Keratinocyte (primary cell): Measurements from ENCODE around the gene TGFBRAP1. TPM values are rescaled to one million over a fixed set of nuclear protein-coding genes. Genes with fewer than 3 reads are reported as not detected.
A peak's percentile ranks its signal among the peaks of the same experiment; 100 is the strongest.

Experiments
- DNase-seq: peaks from one replicate; pipeline ENCODE4 v3.0.0-alpha.2; 2011; ENCODE audit warnings: low read depth, missing footprints, low spot score
- FAIRE-seq: peaks from 2 replicates; lab custom pipeline; 2011; peaks lifted over from hg19 to GRCh38; lab: Jason Lieb, UNC
- H2AFZ ChIP-seq: 2 replicates; pipeline ENCODE4 v1.6.0; 2012; ENCODE audit warnings: low read length, control low read depth, inconsistent platforms; ENCODE audit not compliant: control insufficient read depth
- H3K27ac ChIP-seq: 2 replicates; pipeline ENCODE4 v1.5.1; 2011; ENCODE audit warnings: low read length; ENCODE audit not compliant: control insufficient read depth, insufficient read depth
- H3K27me3 ChIP-seq: 3 replicates; pipeline ENCODE4 v1.6.0; 2011; ENCODE audit warnings: low read length; ENCODE audit not compliant: control insufficient read depth, insufficient read depth; ENCODE audit errors: extremely low read depth
- H3K36me3 ChIP-seq, 2 experiments: 2 replicates in 1 of 2; 3 replicates in 1 of 2; pipeline ENCODE4 v1.5.1; 2011; ENCODE audit warnings: low read length in 2 of 2, mild to moderate bottlenecking in 1 of 2; ENCODE audit not compliant: control insufficient read depth in 2 of 2, insufficient read depth in 2 of 2; ENCODE audit errors: extremely low read depth in 1 of 2
- H3K4me1 ChIP-seq: 3 replicates; pipeline ENCODE4 v1.5.1; 2011; ENCODE audit warnings: low read length; ENCODE audit not compliant: control insufficient read depth, insufficient read depth; ENCODE audit errors: extremely low read depth
- H3K4me2 ChIP-seq: 3 replicates; pipeline ENCODE4 v1.6.0; 2011; ENCODE audit warnings: low read depth, low read length; ENCODE audit not compliant: control insufficient read depth, insufficient read depth; ENCODE audit errors: extremely low read depth
- H3K4me3 ChIP-seq, 3 experiments: fragments of 200-600 bp in 1 of 3; sonication (generic) in 1 of 3; 2 replicates in 2 of 3; 3 replicates in 1 of 3; pipeline ENCODE4 v1.5.1; 2011 to 2016; ENCODE audit warnings: low read length in 3 of 3, mild to moderate bottlenecking in 3 of 3, control low read depth in 2 of 3, inconsistent platforms in 1 of 3, low read depth in 1 of 3, mixed read lengths in 1 of 3, mixed run types in 1 of 3, moderate library complexity in 1 of 3; ENCODE audit not compliant: control insufficient read depth in 2 of 3, insufficient read depth in 2 of 3; ENCODE audit errors: extremely low read depth in 1 of 3
- H3K79me2 ChIP-seq: 2 replicates; pipeline ENCODE4 v1.6.0; 2012; ENCODE audit warnings: low read length; ENCODE audit not compliant: control insufficient read depth, insufficient read depth
- H3K9ac ChIP-seq: 3 replicates; pipeline ENCODE4 v1.6.0; 2011; ENCODE audit warnings: low read length; ENCODE audit not compliant: control insufficient read depth, insufficient read depth; ENCODE audit errors: extremely low read depth
- H3K9me1 ChIP-seq: 3 replicates; pipeline ENCODE4 v1.6.0; 2011; ENCODE audit warnings: low read length; ENCODE audit not compliant: control insufficient read depth, insufficient read depth; ENCODE audit errors: extremely low read depth
- H3K9me3 ChIP-seq: 2 replicates; pipeline ENCODE4 v1.5.1; 2012; ENCODE audit warnings: low read depth, low read length; ENCODE audit not compliant: control insufficient read depth
- H4K20me1 ChIP-seq: 3 replicates; pipeline ENCODE4 v1.6.0; 2011; ENCODE audit warnings: low read length; ENCODE audit not compliant: control insufficient read depth, insufficient read depth; ENCODE audit errors: extremely low read depth
- CTCF ChIP-seq, 3 experiments: IDR thresholded peaks in 1 of 3; conservative IDR thresholded peaks in 1 of 3; optimal IDR thresholded peaks in 1 of 3; 2 replicates in 2 of 3; 3 replicates in 1 of 3; pipeline versions ENCODE3 to v1.5.1; 2011; ENCODE audit warnings: low read length in 3 of 3, mild to moderate bottlenecking in 3 of 3, moderate library complexity in 2 of 3, control low read depth in 1 of 3, inconsistent platforms in 1 of 3; ENCODE audit not compliant: insufficient read depth in 2 of 3; ENCODE audit errors: extremely low read depth in 1 of 3
- EZH2 ChIP-seq: IDR thresholded peaks from one replicate; pipeline ENCODE4 v1.6.1; 2012; ENCODE audit warnings: inconsistent platforms, mild to moderate bottlenecking, low read length, moderate library complexity
- dilution Hi-C: fragments of 300-500 bp; cut with MboI; formaldehyde crosslinking; loops from one replicate; pipeline ENCODE4 v1.7.0; 2020; ENCODE audit warnings: low sequenced_read_pairs; ENCODE audit not compliant: extremely low pct_ligation_motif_present
- polyA plus RNA-seq, 5 experiments: library from polyadenylated mRNA; depleted of rRNA in 3 of 5; stranded (reverse) in 3 of 5; stranded (forward) in 1 of 5; unstranded in 1 of 5; fragments of >200 nt; gene quantifications; 1 replicate in 1 of 5; 2 replicates in 3 of 5; 3 replicates in 1 of 5; pipeline versions ENCODE4 v1.2.1 to v1.2.3, GENCODE V29; 2011 to 2012; ENCODE audit warnings: missing spikeins in 2 of 5, low read depth in 1 of 5, low replicate concordance in 1 of 5

Gene TGFBRAP1
- polyA plus RNA-seq, 1 donor (not counting 4 experiments of a cell fraction or from before 2014, with no cell fraction given), result 9.3 TPM

GRCh38 chr2:105378276-105378840 lies 48.8 kb upstream of the TGFBRAP1 start:
- Histone ChIP-seq H3K4me1 (peaks cover 82% of the 10 kb centered on the region), H3K9me1 (no peaks in the 10 kb centered on the region), H3K9me3 (no peaks in the 10 kb centered on the region), H2AFZ (no peak overlapping the region), H4K20me1 (peaks cover 4% of the 10 kb centered on the region), H3K27ac (peak overlapping the region; percentile 39), H3K4me3 (no peak overlapping the region), H3K4me2 (peak overlapping the region; percentile 2), H3K36me3 (peaks cover 16 to 38% of the 10 kb centered on the region in 2 experiments), H3K79me2 (peaks cover 56% of the 10 kb centered on the region), H3K9ac (no peak overlapping the region), H3K27me3 (no peaks in the 10 kb centered on the region)
- DNase-seq, result no peak
- dilution Hi-C loops, result no loop called here
- TF ChIP-seq CTCF (optimal IDR thresholded peaks at IDR 0.05 in 1 of 3, IDR thresholded peaks at IDR 0.05 in 1 of 3, conservative IDR thresholded peaks at IDR 0.05 in 1 of 3; ENCODE audit: extremely low read depth in 1 of 3, insufficient read depth in 2 of 3, low read length in 3 of 3) (no peak), EZH2 (no peak)
- peak; percentile 26 for FAIRE-seq

- Histone ChIP-seq H3K9ac (no peak overlapping the region), H4K20me1 (peaks cover 4% of the 10 kb centered on the region), H2AFZ (no peak overlapping the region), H3K79me2 (peaks cover 60% of the 10 kb centered on the region), H3K4me1 (peaks cover 87% of the 10 kb centered on the region), H3K4me2 (no peak overlapping the region), H3K27me3 (no peaks in the 10 kb centered on the region), H3K27ac (peak overlapping the region; percentile 10), H3K4me3 (no peak overlapping the region), H3K36me3 (peaks cover 20 to 43% of the 10 kb centered on the region in 2 experiments), H3K9me1 (no peaks in the 10 kb centered on the region), H3K9me3 (no peaks in the 10 kb centered on the region)
- no peak for FAIRE-seq
- dilution Hi-C loops, result no loop called here
- no peak for TF ChIP-seq CTCF (optimal IDR thresholded peaks at IDR 0.05 in 1 of 3, IDR thresholded peaks at IDR 0.05 in 1 of 3, conservative IDR thresholded peaks at IDR 0.05 in 1 of 3; ENCODE audit: extremely low read depth in 1 of 3, insufficient read depth in 2 of 3, low read length in 3 of 3)
- TF ChIP-seq EZH2, result no peak
- DNase-seq, result no peak
These were observed 48.3 kb upstream of the TGFBRAP1 start for GRCh38 chr2:105377871-105378270.
